HG02571 (cell line): Measurements from ENCODE around the gene BCAS1.

Source experiments
- ATAC-seq: cut with Tn5 transposase; IDR thresholded peaks from one replicate; pipeline ENCODE4 v1.9.1; 2021; ENCODE audit warnings: mild to moderate bottlenecking, moderate library complexity; ENCODE audit not compliant: unreplicated experiment

BCAS1 gene

GRCh38 chr20:53948383-53949318, 121.7 kb downstream of the BCAS1 start:
- ATAC-seq: peak; percentile 31

DNA sequence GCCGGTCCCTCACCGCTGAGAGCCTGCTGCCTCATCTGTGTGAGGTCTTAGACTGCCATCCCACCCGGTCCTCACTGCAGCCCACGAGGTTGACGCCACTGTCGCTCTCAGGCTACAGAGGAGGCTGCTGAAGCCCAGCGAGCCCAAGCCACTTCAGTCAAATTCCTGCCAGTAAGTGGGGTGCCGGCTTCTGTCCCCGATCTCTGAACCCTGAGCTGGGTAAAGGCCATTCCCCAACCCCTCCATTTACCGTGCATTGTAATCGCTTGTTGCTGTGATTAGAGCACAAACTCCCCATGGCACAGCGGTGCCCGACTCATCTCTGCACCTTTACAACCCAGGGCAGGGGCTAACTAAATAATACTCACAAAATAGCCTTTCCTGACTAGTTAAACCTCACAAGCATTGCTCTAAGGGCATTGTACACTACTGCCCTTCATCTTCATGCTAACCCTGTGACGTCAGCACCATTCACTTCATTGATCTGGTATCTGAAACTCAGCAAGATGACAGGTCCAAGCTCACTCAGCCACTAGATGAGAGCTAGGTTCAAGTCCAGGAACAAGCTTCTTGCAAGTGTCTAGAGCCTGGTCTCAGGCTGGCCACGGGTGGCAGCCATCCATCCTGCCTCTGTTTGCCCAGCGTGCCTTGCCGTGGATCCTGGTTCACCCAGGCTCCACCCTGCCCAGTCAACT, 122.7 kb downstream of the BCAS1 start:
- ATAC-seq: no peak

DNA sequence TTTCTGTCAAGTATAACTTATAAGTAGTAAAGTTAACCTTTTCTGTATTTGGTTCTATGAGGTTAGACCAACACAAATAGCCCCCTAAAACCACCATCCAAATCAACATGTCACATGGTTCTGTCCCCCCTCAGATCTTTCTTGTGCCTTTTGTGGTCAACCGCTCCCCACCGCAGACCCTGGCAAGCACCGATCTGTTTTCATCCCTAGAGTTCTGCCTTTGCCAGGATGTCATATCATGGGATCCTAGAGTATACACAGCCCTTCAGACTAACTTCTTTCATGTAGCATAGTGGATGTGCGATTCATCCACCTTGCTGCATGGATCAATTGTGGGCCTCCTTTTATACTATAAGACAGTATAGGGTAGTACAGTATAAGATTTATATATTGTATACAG, 124.3 kb downstream of the BCAS1 start:
- no peak for ATAC-seq

DNA sequence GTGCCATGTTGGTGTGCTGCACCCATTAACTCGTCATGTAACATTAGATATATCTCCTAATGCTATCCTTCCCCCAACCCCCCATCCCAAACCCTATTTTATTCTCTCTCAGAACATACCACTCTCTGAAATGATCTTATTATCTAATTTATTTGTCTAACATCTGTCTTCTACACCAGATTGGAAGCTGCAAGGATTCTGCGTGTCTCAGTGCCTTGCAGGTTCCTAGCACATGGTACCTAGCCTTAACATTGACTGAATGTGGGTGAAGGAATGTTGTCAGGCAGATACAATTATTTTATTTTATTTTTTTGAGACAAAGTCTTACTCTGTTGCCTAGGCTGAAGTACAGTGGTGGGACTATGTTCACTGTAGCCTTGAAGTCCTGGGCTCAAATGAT, 124.9 kb downstream of the BCAS1 start:
- ATAC-seq: no peak

DNA sequence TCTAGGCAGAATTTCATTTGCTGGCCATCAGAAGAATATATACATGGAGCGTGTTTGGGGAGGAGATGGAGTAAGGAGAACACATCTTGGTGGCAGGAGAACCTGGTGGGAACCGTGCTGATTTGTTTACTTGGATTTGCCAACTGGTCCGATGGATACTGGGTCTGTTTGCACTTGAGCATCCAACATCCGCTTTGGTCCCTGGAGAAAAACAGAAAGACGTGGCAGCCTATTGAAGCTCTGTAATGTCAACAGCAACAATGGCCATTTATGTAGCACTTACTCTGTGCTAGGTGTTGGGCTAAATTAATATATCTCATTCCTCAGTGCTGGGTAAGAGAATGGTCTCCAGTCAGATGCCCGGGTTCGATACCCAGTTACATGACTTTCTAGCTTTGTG, 125.6 kb downstream of the BCAS1 start:
- ATAC-seq: no peak

DNA sequence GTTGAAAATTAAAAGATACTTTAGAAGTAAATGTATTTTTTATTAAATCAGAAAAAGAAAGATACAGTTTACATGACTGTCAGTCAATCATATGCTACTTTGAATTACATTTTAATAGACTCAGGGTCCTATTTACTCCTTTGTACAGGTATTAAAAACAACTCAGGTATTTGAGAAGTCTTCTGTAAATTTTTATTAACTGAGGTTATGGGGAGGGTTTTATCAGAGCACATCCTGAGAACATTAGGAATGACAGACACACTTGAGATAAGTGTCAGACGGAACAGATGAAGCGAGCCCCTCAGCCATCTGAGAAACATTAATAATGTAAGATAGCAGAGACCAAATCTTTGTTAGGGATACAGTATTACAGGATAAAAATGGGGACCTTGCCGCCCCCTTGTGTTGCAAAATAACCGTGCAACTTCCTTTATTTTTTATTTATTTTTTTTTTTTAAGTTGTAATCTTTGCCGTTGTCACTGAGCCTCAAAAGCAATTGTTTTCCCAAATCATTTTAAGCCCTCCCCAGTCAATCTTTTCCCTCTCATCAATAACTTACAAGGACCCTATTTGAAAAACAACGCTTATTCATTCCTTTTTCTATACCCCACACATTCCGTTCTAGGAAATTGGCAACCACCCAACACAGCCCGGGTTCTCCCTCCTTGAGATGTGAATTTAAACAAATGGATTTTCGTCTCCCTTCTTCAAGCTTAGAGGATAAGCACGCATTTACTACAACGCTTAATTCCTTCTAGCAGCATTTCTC, 126.7 kb downstream of the BCAS1 start:
- no peak for ATAC-seq

DNA sequence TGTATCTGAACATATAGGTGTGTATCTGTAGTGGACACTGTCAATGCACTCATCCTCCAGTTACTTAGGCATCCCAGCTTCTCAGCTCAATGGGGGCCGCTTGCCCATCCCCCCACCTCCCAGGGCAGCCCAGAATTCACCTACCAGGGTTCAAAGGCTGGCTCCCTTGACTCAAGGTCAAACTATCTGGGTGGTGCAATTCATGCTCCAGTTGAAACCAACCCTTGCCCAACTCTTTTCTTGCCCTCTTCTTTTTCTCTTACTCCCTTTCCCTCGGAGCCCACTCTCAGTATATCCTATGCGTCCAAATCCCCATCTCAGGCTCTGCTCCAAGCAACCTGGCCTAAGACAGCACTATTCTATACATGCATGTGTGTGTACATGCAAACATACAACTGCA, 127.4 kb downstream of the BCAS1 start:
- ATAC-seq: no peak

DNA sequence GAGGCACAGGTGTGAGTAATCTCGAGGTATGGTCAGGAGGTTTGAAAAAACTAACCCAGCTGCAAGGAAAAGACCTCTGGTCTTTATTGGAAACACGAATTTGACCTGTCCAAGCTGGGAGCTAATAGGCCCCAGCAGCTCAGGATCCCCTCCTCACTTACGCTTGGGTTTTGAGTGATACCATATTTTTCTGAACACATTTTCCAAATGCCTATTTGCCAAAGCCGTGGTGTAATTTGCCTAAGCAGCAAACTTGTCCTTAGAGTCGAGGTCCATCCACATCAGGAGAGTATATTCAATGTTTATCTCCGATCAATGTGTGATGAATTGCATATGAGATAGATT, 128.0 kb downstream of the BCAS1 start:
- ATAC-seq: no peak

DNA sequence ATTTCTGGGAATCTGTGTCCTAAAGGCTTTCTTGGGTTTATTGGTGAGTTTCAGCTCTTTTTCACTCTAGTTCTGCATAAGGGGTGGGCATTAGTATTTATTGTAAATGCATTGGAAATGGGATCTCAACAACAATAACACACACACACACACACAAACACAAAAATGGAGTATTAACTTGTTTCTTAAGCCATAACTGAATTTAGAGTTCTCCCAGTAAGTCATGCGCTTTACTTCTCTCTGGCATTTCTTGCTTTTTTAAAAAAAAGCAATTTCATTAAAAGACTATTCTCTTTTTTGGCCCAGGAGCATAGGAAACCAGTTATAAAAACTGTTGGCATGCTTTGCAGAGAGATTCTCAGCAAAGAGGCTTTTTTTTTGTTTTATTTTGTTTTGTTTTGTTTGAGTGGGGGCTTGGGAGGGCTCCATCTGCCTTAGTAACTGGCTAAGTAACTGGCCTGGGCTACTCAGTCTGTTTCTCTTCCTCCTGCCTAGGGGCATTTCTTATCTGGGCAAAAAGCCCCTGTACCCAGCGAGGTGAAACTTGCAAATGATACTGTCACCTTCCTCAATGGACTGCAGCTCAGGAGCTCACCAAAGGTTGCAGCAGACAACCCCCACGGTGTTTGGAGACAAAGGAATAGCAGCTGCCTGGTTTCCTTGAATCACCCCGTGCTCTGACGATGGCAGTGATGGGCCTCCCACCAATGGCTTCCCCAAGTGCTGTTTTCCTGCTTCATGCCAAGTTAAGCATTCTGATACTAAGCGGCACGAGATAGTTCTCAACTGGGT, 128.5 kb downstream of the BCAS1 start:
- no peak for ATAC-seq

GRCh38 chr20:53940907-53941545, 129.4 kb downstream of the BCAS1 start:
- no peak for ATAC-seq

GRCh38 chr20:53940360-53940702, 130.1 kb downstream of the BCAS1 start:
- ATAC-seq: no peak

DNA sequence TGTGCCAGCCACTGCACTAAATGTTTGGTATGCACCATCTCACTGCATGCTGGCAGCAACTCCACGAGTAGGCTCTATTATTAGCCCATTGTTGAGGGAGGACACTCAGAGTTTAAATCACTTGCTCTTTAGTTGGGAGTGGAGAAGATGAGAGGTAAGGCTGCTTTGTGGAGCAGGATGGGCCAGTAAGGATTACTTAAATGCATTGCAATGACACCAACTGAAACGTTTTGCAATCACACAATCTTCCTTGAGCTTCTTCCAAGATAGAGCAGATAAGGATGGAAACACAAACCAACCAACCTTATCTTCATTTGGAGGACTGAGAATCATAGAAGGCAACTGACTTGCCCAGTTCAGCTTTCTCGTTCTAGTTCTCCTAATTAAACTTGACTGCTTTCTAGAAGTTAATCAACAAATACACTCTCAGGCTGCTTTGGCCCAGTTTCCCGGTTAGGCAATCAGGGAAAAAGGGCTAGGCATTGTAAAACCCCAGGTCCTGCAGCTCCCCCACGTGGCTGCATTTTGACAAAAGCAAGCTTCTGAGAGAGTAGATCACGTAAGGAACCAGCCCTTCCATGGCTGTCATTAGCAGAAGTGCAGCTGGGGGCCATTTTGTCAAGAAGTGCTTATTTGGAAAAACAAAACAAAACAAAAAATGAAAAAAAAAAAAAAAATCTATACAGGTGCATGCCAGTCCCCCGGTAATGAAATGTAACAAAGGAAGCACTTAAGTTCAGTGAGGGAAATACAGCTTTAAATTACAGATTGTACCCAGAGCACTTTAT, 130.6 kb downstream of the BCAS1 start:
- ATAC-seq: peak; percentile 57

- no peak for ATAC-seq
Observed at GRCh38 chr20:53939190-53939571, 131.2 kb downstream of the BCAS1 start.

GRCh38 chr20:53938739-53939138, 131.7 kb downstream of the BCAS1 start:
- no peak for ATAC-seq

DNA sequence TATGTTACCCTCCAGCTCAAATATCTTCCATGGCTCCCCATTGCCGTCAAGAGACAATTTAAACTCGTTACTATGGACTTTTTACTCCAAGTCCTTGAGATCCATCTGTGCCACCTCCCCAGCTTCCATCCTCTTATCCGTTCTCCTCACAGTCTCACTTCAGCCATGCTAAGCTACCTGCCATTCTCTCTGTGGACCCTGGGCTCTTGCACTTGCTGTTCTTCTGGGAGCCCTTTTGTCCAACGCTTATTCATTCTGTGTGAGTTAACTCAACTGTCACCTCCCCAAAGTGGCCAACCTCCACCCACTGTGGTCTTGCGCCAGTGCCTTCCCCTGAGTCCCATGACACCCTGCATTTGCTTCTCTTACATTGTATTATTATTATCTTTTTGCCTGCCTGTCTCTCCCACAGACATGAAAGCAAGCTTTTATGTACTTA, 132.4 kb downstream of the BCAS1 start:
- ATAC-seq: no peak

DNA sequence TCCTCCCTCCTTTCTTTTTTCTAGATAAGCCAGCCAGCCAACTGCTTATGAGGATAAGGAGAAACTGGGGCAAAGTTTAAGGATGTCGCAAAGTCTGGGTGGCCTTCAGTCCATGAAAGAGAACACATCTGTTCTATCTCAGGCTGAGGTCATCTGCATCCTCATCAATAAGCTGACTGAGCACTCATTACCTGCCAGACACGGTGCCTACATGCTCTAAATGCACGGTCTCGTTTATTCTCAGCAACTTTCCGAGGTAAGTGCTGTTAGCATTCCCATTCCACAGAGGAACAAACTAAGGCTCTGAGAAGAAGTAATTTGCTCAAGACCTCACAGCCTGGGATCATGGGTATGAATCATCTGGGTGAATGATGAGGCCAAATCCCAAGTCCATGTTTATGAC, 133.1 kb downstream of the BCAS1 start:
- ATAC-seq: no peak

- no peak for ATAC-seq
Observed at GRCh38 chr20:53935344-53936084, 134.9 kb downstream of the BCAS1 start.

DNA sequence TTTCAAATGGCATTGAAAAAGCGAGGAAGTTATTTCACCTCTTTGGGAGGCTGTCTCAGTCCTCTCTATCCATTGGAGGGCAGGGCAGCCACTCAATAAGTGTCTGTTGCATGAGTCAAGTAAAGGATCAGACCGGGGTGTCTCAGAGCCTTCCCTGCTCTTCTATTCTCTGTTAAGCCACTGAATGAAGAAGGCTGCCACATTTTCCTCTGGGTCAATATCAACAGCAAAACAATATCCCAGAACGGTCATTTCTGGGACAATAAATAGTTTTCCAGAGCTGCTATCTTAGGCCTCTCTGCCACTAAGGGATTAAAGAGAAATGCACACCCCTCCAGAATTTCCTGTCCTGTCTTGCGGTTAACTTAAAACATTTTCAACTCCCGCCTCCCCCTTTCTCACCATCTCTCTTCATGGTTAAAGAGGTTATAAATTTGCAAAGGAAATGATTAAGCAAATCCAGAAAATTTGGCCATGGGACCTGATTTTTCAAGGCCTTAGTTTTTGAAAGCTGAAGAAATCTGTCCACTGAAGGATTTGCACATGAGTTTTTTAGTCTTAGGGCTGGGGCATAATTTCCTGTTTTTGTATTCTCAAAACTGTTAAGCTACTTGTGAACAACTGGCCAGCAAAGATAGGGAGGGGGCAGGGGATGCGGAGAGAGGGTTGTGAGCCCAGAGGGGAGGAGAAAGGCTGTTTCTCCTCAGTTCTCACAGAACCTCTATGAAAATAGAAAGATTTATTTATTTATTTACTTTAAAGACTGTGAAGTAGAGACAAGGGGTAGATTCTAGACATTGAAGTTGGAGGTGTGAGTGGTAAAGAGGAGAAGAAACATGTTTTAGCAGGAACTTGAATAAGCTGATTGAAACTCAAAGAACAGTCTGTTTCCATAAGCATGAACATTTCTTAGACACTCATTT, 135.7 kb downstream of the BCAS1 start:
- ATAC-seq: peak; percentile 35
